Smooth muscle cell (in vitro differentiated cells): Measurements from ENCODE around the gene DNAJC6. TPM values are rescaled to one million over a fixed set of nuclear protein-coding genes. Genes with fewer than 3 reads are reported as not detected.

ENCODE experiments used
- DNase-seq: peaks from one replicate; lab custom pipeline; 2025; ENCODE audit not compliant: unreplicated experiment; lab: John Stamatoyannopoulos, UW
- H2AFZ ChIP-seq: fragments of 200-600 bp; sonication (generic); 2 replicates; pipeline ENCODE4 v1.6.0; 2016; ENCODE audit warnings: antibody characterized with exemption, low read depth, mild to moderate bottlenecking
- H3F3A ChIP-seq: fragments of 200-600 bp; sonication (generic); 2 replicates; pipeline ENCODE4 v1.6.0; 2017; ENCODE audit warnings: antibody characterized with exemption, low read depth
- H3K27ac ChIP-seq: fragments of 200-600 bp; sonication (generic); 2 replicates; pipeline ENCODE4 v1.5.1; 2016; ENCODE audit warnings: low read depth, mild to moderate bottlenecking
- H3K27me3 ChIP-seq: fragments of 200-600 bp; sonication (generic); 2 replicates; pipeline ENCODE4 v1.6.1; 2016; ENCODE audit warnings: low read depth, mild to moderate bottlenecking
- H3K36me3 ChIP-seq: fragments of 200-600 bp; sonication (generic); 2 replicates; pipeline ENCODE4 v1.5.1; 2016; ENCODE audit warnings: low read depth
- H3K4me1 ChIP-seq: fragments of 200-600 bp; sonication (generic); 2 replicates; pipeline ENCODE4 v1.5.1; 2016; ENCODE audit warnings: low read depth
- H3K4me2 ChIP-seq: fragments of 200-600 bp; sonication (generic); 2 replicates; pipeline ENCODE4 v1.6.0; 2016; ENCODE audit warnings: mild to moderate bottlenecking
- H3K4me3 ChIP-seq: fragments of 200-600 bp; sonication (generic); 2 replicates; pipeline ENCODE4 v1.5.1; 2016; ENCODE audit warnings: mild to moderate bottlenecking
- H3K79me2 ChIP-seq: fragments of 200-600 bp; sonication (generic); 2 replicates; pipeline ENCODE4 v1.6.0; 2016; ENCODE audit warnings: low read depth, mild to moderate bottlenecking
- H3K9ac ChIP-seq: fragments of 200-600 bp; sonication (generic); 2 replicates; pipeline ENCODE4 v1.6.0; 2016; ENCODE audit warnings: low read depth
- H3K9me3 ChIP-seq: fragments of 200-600 bp; sonication (generic); replicated peaks from 2 replicates; pipeline ENCODE4 v1.5.1; 2016; ENCODE audit warnings: low read depth
- H4K20me1 ChIP-seq: fragments of 200-600 bp; sonication (generic); 2 replicates; pipeline ENCODE4 v1.6.0; 2016; ENCODE audit warnings: low read depth
- WGBS: methylation state at CpG from one replicate; pipeline ENCODE4 v1.1.7; 2016; ENCODE audit warnings: low lambda C conversion rate; 5-methylcytosine and 5-hydroxymethylcytosine counted together
- polyA plus RNA-seq: library from polyadenylated mRNA; unstranded; fragments of >200 nt; fragmentation: Nextera tagmentation; extraction: Ambion mirVana; gene quantifications from 2 replicates; pipeline ENCODE4 v1.2.1, GENCODE V29; 2016
- total RNA-seq: library from RNA; depleted of rRNA; stranded (reverse); fragments of >200 nt; gene quantifications from 2 replicates; pipeline ENCODE4 v1.2.3, GENCODE V29; 2014
- TF ChIP-seq, protein P1 (sequence below): fragments of 200-600 bp; sonication (generic); IDR thresholded peaks from 2 replicates; pipeline ENCODE4 v1.5.1; 2017; ENCODE audit warnings: borderline replicate concordance, mild to moderate bottlenecking, antibody characterized with exemption; ENCODE audit not compliant: insufficient read depth, poor library complexity, severe bottlenecking

Gene DNAJC6
- total and polyA plus RNA-seq, 2 experiments from 2014 or later: 0.70 to 7.8 TPM

DNA sequence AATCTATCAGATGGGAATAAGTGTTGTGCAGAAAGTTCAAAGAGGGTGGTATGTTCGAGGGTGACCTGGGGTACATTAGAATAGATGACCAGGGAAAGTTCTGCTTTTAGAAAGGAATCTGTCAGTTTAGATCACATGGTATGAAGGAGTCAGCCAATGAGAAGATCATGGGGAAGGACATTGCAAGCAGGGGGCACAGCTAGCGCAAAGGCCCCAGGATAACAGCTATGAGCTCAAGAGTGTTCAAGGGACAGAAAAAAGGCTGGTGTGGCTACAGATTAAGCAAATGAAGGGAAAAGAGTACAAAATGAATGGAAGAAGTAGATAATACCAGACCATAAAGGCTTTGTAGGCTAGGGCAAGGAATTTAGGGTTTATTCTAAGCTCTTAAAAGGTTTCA is 119.7 kb downstream of the DNAJC6 start:
- H2AFZ ChIP-seq: no peak overlapping the region
- no peaks in the 10 kb centered on the region for H3K9me3 ChIP-seq
- H4K20me1 ChIP-seq: peaks cover 42% of the 10 kb centered on the region
- H3K9ac ChIP-seq: no peak overlapping the region
- H3K36me3 ChIP-seq: no peaks in the 10 kb centered on the region
- no peak overlapping the region for H3K4me3 ChIP-seq
- peaks cover 9% of the 10 kb centered on the region for H3F3A ChIP-seq
- H3K27me3 ChIP-seq: no peaks in the 10 kb centered on the region
- 99% methylated on average over 2 of the region's 2 CpGs for WGBS
- H3K4me2 ChIP-seq: peak overlapping the region; percentile 62
- peaks cover 35% of the 10 kb centered on the region for H3K4me1 ChIP-seq
- TF ChIP-seq, protein P1, sequence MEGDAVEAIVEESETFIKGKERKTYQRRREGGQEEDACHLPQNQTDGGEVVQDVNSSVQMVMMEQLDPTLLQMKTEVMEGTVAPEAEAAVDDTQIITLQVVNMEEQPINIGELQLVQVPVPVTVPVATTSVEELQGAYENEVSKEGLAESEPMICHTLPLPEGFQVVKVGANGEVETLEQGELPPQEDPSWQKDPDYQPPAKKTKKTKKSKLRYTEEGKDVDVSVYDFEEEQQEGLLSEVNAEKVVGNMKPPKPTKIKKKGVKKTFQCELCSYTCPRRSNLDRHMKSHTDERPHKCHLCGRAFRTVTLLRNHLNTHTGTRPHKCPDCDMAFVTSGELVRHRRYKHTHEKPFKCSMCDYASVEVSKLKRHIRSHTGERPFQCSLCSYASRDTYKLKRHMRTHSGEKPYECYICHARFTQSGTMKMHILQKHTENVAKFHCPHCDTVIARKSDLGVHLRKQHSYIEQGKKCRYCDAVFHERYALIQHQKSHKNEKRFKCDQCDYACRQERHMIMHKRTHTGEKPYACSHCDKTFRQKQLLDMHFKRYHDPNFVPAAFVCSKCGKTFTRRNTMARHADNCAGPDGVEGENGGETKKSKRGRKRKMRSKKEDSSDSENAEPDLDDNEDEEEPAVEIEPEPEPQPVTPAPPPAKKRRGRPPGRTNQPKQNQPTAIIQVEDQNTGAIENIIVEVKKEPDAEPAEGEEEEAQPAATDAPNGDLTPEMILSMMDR: no peak
- no peak for DNase-seq
- peaks cover 47% of the 10 kb centered on the region for H3K79me2 ChIP-seq
- peak overlapping the region; percentile 86 for H3K27ac ChIP-seq

DNA sequence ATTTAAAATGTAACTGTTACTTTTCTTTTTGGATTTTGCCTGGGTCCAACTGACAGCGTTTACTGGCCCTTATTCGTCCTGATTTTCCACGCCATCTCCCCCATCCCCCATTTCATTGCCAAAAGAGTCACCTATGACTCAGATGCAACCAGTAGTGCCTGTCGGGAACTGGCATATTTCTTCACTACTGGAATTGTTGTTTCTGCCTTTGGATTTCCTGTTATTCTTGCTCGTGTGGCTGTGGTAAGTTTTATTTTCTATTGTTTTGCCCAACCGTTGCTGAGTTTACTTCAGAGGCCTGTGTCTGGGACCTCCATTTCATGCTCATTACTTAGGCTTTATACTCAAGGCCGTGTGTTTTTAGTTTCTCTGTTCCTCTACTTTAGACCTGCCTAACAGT is 120.5 kb downstream of the DNAJC6 start:
- Histone ChIP-seq H4K20me1 (peaks cover 40% of the 10 kb centered on the region), H3K4me1 (peaks cover 35% of the 10 kb centered on the region), H3K36me3 (no peaks in the 10 kb centered on the region), H3K27me3 (no peaks in the 10 kb centered on the region), H3K79me2 (peaks cover 39% of the 10 kb centered on the region), H3K9ac (peak overlapping the region; percentile 11), H3K9me3 (no peaks in the 10 kb centered on the region), H3K27ac (peak overlapping the region; percentile 86), H2AFZ (no peak overlapping the region), H3K4me2 (peak overlapping the region; percentile 62), H3K4me3 (no peak overlapping the region), H3F3A (peaks cover 15% of the 10 kb centered on the region)
- WGBS: 35% methylated on average over 7 of the region's 7 CpGs
- TF ChIP-seq, protein P1: no peak
- DNase-seq: no peak

DNA sequence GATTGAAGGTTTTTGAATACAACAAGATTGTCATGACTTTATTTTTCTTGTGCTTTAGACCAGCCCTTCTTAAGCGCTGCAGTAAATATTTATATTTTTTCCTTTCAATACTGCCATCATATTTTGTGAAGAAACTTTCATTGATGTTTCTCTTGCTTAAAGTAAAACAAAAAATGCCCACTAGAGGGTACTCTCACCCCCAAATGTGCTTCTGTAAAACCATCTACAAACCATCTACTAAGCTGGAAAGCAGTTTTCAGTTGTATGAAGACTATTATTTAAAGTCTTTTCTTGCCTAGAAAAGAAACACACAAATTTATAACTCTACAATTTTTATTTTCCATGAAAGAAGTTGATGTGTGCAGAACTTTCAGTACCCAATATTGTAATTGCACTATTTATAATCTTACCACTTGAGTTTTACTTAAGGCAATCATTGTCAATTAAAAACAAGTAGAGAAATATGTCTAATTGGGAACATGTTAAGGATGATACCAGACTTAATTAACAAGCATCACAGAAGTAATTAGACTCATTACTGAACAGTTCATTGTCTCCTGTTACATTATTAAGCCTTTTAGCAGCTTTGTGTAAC is 121.9 kb downstream of the DNAJC6 start:
- Histone ChIP-seq H3K4me2 (no peak overlapping the region), H3K27ac (peak overlapping the region; percentile 86)

More for the DNA sequence above, 121.9 kb downstream of the DNAJC6 start:
- H3K79me2 ChIP-seq: peaks cover 31% of the 10 kb centered on the region
- H3K9me3 ChIP-seq: no peaks in the 10 kb centered on the region
- no peak overlapping the region for H3K4me3 ChIP-seq
- no peaks in the 10 kb centered on the region for H3K36me3 ChIP-seq
- 11% methylated on average over 1 of the region's 1 CpG for WGBS
- H3K4me1 ChIP-seq: peaks cover 36% of the 10 kb centered on the region
- TF ChIP-seq, protein P1: peak; percentile 57
- H2AFZ ChIP-seq: no peak overlapping the region
- peaks cover 22% of the 10 kb centered on the region for H3F3A ChIP-seq
- H3K9ac ChIP-seq: no peak overlapping the region
- H4K20me1 ChIP-seq: peaks cover 29% of the 10 kb centered on the region
- H3K27me3 ChIP-seq: no peaks in the 10 kb centered on the region
- DNase-seq: no peak
